CD8-positive, alpha-beta memory T cell (primary cell): ENCODE measurements around the gene LRRC27. TPM values are rescaled to one million over a fixed set of nuclear protein-coding genes. Genes with fewer than 3 reads are reported as not detected.

Experiments used
- CTCF ChIA-PET: fragments of 350-600 bp; sonication (Branson Sonifier 250); formaldehyde crosslinking; loops from one replicate; lab custom pipeline; 2021; ENCODE audit warnings: antibody characterized with exemption; lab: Charles Lee
- POLR2A ChIA-PET: fragments of 350-600 bp; sonication (Branson Sonifier 250); formaldehyde crosslinking; loops from one replicate; lab custom pipeline; 2021; ENCODE audit warnings: antibody characterized with exemption; lab: Charles Lee
- DNase-seq, 5 donors: peaks; one replicate each; pipeline versions ENCODE4 v3.0.0 to v3.0.0-alpha.2; 2020 to 2022; ENCODE audit warnings: mixed read lengths in 1 of 5
- H3K27ac ChIP-seq: one replicate; pipeline ENCODE4 v1.7.0; 2013; ENCODE audit warnings: low read depth, mild to moderate bottlenecking, low read length, moderate library complexity
- H3K27me3 ChIP-seq: 2 replicates; pipeline ENCODE4 v1.7.0; 2013; ENCODE audit warnings: low read length, mild to moderate bottlenecking; ENCODE audit not compliant: insufficient read depth, poor library complexity, severe bottlenecking
- H3K36me3 ChIP-seq: 2 replicates; pipeline ENCODE4 v1.7.0; 2013; ENCODE audit warnings: mild to moderate bottlenecking, low read length, moderate library complexity; ENCODE audit not compliant: insufficient read depth
- H3K4me1 ChIP-seq: 2 replicates; pipeline ENCODE4 v1.7.0; 2013; ENCODE audit warnings: mild to moderate bottlenecking, low read length, moderate library complexity; ENCODE audit not compliant: insufficient read depth
- H3K4me3 ChIP-seq: 2 replicates; pipeline ENCODE4 v1.7.0; 2013; ENCODE audit warnings: mild to moderate bottlenecking, low read length
- H3K9me3 ChIP-seq: 2 replicates; pipeline ENCODE4 v1.7.0; 2013; ENCODE audit warnings: mild to moderate bottlenecking, low read length
- H3K27ac Mint-ChIP-seq, 8 donors: one replicate each; pipeline ENCODE4 v1.8.0; 2020 to 2021; ENCODE audit warnings: mixed read lengths in 8 of 8, mild to moderate bottlenecking in 6 of 8, inconsistent platforms in 3 of 8, moderate library complexity in 3 of 8
- H3K27me3 Mint-ChIP-seq, 2 donors: one replicate each; pipeline ENCODE4 v1.8.0; 2020 to 2021; ENCODE audit warnings: mixed read lengths in 2 of 2, mild to moderate bottlenecking in 1 of 2, moderate library complexity in 1 of 2
- H3K36me3 Mint-ChIP-seq, 3 donors: one replicate each; pipeline ENCODE4 v1.8.0; 2020 to 2021; ENCODE audit warnings: mixed read lengths in 3 of 3, inconsistent platforms in 1 of 3, mild to moderate bottlenecking in 1 of 3
- H3K4me1 Mint-ChIP-seq, 3 donors: one replicate each; pipeline ENCODE4 v1.8.0; 2020 to 2021; ENCODE audit warnings: mixed read lengths in 3 of 3, inconsistent platforms in 1 of 3, mild to moderate bottlenecking in 1 of 3
- H3K4me3 Mint-ChIP-seq, 7 donors: one replicate each; pipeline ENCODE4 v1.8.0; 2020 to 2021; ENCODE audit warnings: mixed read lengths in 7 of 7, mild to moderate bottlenecking in 6 of 7, moderate library complexity in 4 of 7, inconsistent platforms in 2 of 7
- H3K9me3 Mint-ChIP-seq, 5 donors: one replicate each; pipeline ENCODE4 v1.8.0; 2020 to 2022; ENCODE audit warnings: mixed read lengths in 5 of 5, mild to moderate bottlenecking in 3 of 5, moderate library complexity in 2 of 5, inconsistent platforms in 1 of 5
- polyA plus RNA-seq: library from polyadenylated mRNA; unstranded; fragments of 300-500 nt; fragmentation: Illumina TruSeq; gene quantifications from one replicate; pipeline ENCODE4 v1.2.3, GENCODE V29; 2021
- total RNA-seq, 2 experiments: library from RNA; stranded (reverse); gene quantifications; one replicate each; pipeline ENCODE4 v1.2.3, GENCODE V29; 2021

The LRRC27 gene
- total and polyA plus RNA-seq, 3 experiments from 2014 or later: 1.8 to 5.7 (median 3.1) TPM

GRCh38 chr10:132361581-132362101 is 29.6 kb downstream of the LRRC27 start:
- Mint-ChIP-seq H3K4me1 (no peaks in the 10 kb centered on the region), H3K9me3 (no peaks in the 10 kb centered on the region), H3K27ac (peak overlapping the region in 1 of 8 donors; percentile 72), H3K27me3 (no peaks in the 10 kb centered on the region), H3K36me3 (peaks cover 0 to 3% (median 1%) of the 10 kb centered on the region in 3 donors), H3K4me3 (no peak overlapping the region)
- Histone ChIP-seq H3K9me3 (no peaks in the 10 kb centered on the region), H3K4me1 (no peaks in the 10 kb centered on the region), H3K36me3 (no peaks in the 10 kb centered on the region), H3K27me3 (no peaks in the 10 kb centered on the region), H3K4me3 (no peak overlapping the region), H3K27ac (no peak overlapping the region)
- CTCF ChIA-PET: interaction anchor here (0.6 to 1.8 kb wide), 4 partner anchors 8 to 138 kb away, joined by 3 to 6 read pairs (median 3); no protein-coding TSS in a partner anchor
- no peak for DNase-seq
- POLR2A ChIA-PET: no interaction called here

DNA sequence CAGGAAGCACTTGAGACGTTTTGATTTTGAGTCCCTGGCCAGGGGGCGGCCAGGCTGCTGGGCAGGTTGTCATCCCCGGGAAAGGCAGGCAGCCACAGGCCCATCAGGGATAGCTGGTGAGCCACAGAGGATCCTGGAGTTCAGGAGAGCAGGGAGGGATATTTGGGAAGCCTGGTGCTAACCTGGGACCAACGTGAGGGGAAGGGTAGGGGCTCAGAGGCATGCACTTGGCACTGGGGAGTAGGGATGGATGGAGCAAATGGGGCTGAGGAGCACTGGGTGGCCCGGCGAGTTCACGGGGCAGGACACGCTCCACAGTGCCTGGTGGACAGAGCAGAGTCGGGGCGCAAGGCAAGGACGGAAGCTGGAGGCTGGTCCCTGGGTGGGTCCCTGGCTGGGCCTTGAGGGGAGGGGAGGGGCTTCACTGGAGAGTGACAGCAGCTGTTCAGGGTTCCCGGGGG is 30.2 kb downstream of the LRRC27 start:
- H3K27ac ChIP-seq: no peak overlapping the region
- no peak for DNase-seq
- no peaks in the 10 kb centered on the region for H3K27me3 ChIP-seq
- Mint-ChIP-seq H3K9me3 (no peaks in the 10 kb centered on the region), H3K27me3 (no peaks in the 10 kb centered on the region), H3K27ac (no peak overlapping the region), H3K4me3 (no peak overlapping the region), H3K4me1 (no peaks in the 10 kb centered on the region), H3K36me3 (peaks cover 0 to 6% (median 3%) of the 10 kb centered on the region in 3 donors)
- H3K4me3 ChIP-seq: no peak overlapping the region
- H3K36me3 ChIP-seq: no peaks in the 10 kb centered on the region
- POLR2A ChIA-PET: no interaction called here
- CTCF ChIA-PET: interaction anchor here (1.7 to 1.8 kb wide), 2 partner anchors 9 to 139 kb away, joined by 3 to 6 read pairs; no protein-coding TSS in a partner anchor
- no peaks in the 10 kb centered on the region for H3K4me1 ChIP-seq
- H3K9me3 ChIP-seq: no peaks in the 10 kb centered on the region

GRCh38 chr10:132363376-132363775 is 31.4 kb downstream of the LRRC27 start:
- H3K27me3 Mint-ChIP-seq: no peaks in the 10 kb centered on the region
- no peaks in the 10 kb centered on the region for H3K36me3 ChIP-seq
- ChIA-PET CTCF (no interaction called here), POLR2A (no interaction called here)
- no peaks in the 10 kb centered on the region for H3K4me1 ChIP-seq
- H3K9me3 Mint-ChIP-seq: no peaks in the 10 kb centered on the region
- H3K9me3 ChIP-seq: no peaks in the 10 kb centered on the region
- H3K4me1 Mint-ChIP-seq: no peaks in the 10 kb centered on the region
- H3K4me3 ChIP-seq: no peak overlapping the region
- H3K27me3 ChIP-seq: no peaks in the 10 kb centered on the region
- no peak for DNase-seq
- no peak overlapping the region for H3K27ac ChIP-seq
- H3K4me3 Mint-ChIP-seq: no peak overlapping the region
- H3K27ac Mint-ChIP-seq: no peak overlapping the region
- H3K36me3 Mint-ChIP-seq: peaks cover 3 to 8% (median 4%) of the 10 kb centered on the region in 3 donors

- Histone ChIP-seq H3K36me3 (no peaks in the 10 kb centered on the region), H3K4me3 (no peak overlapping the region), H3K27ac (no peak overlapping the region), H3K4me1 (no peaks in the 10 kb centered on the region), H3K9me3 (no peaks in the 10 kb centered on the region), H3K27me3 (no peaks in the 10 kb centered on the region)
- no peaks in the 10 kb centered on the region for H3K9me3 Mint-ChIP-seq
- CTCF ChIA-PET: no interaction called here
- H3K4me1 Mint-ChIP-seq: no peaks in the 10 kb centered on the region
- H3K4me3 Mint-ChIP-seq: no peak overlapping the region
- H3K27ac Mint-ChIP-seq: peak overlapping the region in 1 of 8 donors; percentile 3
- POLR2A ChIA-PET: no interaction called here
- H3K36me3 Mint-ChIP-seq: peaks cover 7 to 8% (median 8%) of the 10 kb centered on the region in 3 donors
- H3K27me3 Mint-ChIP-seq: no peaks in the 10 kb centered on the region
- DNase-seq: no peak
These were observed 32.1 kb downstream of the LRRC27 start for GRCh38 chr10:132363921-132364593.

DNA sequence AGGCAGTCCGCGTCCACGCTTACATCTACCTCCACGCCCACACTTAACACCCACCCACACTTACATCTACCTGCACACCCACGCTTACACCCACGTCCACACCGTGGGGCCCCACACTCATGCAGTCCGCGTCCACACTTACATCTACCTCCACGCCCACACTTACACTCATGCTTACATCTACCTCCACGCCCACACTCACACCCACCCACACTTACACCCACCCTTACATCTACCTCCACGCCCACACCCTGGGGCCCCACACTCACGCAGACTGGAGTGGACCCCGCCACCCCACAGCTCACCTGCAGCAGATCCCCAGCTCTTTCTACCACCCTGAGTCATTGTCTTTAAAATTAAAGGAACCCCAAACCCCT is 32.6 kb downstream of the LRRC27 start:
- Mint-ChIP-seq H3K4me1 (no peaks in the 10 kb centered on the region), H3K27me3 (peaks cover 0 to 2% of the 10 kb centered on the region in 2 donors), H3K4me3 (no peak overlapping the region), H3K9me3 (no peaks in the 10 kb centered on the region), H3K27ac (peak overlapping the region in 2 of 8 donors; percentile 3 to 8), H3K36me3 (peaks cover 7 to 8% (median 8%) of the 10 kb centered on the region in 3 donors)
- POLR2A ChIA-PET: no interaction called here
- no peaks in the 10 kb centered on the region for H3K36me3 ChIP-seq
- no peaks in the 10 kb centered on the region for H3K4me1 ChIP-seq
- no peak overlapping the region for H3K4me3 ChIP-seq
- H3K9me3 ChIP-seq: no peaks in the 10 kb centered on the region
- CTCF ChIA-PET: no interaction called here
- DNase-seq: no peak
- H3K27ac ChIP-seq: no peak overlapping the region
- H3K27me3 ChIP-seq: no peaks in the 10 kb centered on the region

GRCh38 chr10:132365102-132365501 is 33.1 kb downstream of the LRRC27 start:
- Histone ChIP-seq H3K9me3 (no peaks in the 10 kb centered on the region), H3K4me1 (no peaks in the 10 kb centered on the region), H3K27ac (no peak overlapping the region), H3K27me3 (no peaks in the 10 kb centered on the region), H3K4me3 (no peak overlapping the region), H3K36me3 (no peaks in the 10 kb centered on the region)
- no peaks in the 10 kb centered on the region for H3K4me1 Mint-ChIP-seq
- ChIA-PET CTCF (no interaction called here), POLR2A (no interaction called here)
- peaks cover 7 to 8% (median 8%) of the 10 kb centered on the region in 3 donors for H3K36me3 Mint-ChIP-seq
- H3K9me3 Mint-ChIP-seq: no peaks in the 10 kb centered on the region
- no peak overlapping the region for H3K4me3 Mint-ChIP-seq
- H3K27me3 Mint-ChIP-seq: peaks cover 0 to 2% of the 10 kb centered on the region in 2 donors
- no peak overlapping the region for H3K27ac Mint-ChIP-seq
- no peak for DNase-seq

- POLR2A ChIA-PET: no interaction called here
- no peak overlapping the region for H3K27ac Mint-ChIP-seq
These were observed 34.0 kb downstream of the LRRC27 start for GRCh38 chr10:132366006-132366405.

GRCh38 chr10:132366499-132366898 is 34.5 kb downstream of the LRRC27 start:
- Histone ChIP-seq H3K4me3 (no peak overlapping the region), H3K4me1 (no peaks in the 10 kb centered on the region), H3K27ac (no peak overlapping the region), H3K9me3 (no peaks in the 10 kb centered on the region), H3K27me3 (no peaks in the 10 kb centered on the region), H3K36me3 (no peaks in the 10 kb centered on the region)
- Mint-ChIP-seq H3K4me3 (no peak overlapping the region), H3K27ac (no peak overlapping the region), H3K4me1 (no peaks in the 10 kb centered on the region), H3K27me3 (peaks cover 0 to 3% of the 10 kb centered on the region in 2 donors), H3K36me3 (peaks cover 5 to 8% (median 6%) of the 10 kb centered on the region in 3 donors), H3K9me3 (no peaks in the 10 kb centered on the region)
- DNase-seq: no peak
- ChIA-PET POLR2A (no interaction called here), CTCF (no interaction called here)

More at GRCh38 chr10:132366006-132366405, 34.0 kb downstream of the LRRC27 start:
- Mint-ChIP-seq H3K4me1 (no peaks in the 10 kb centered on the region), H3K4me3 (no peak overlapping the region), H3K9me3 (no peaks in the 10 kb centered on the region), H3K27me3 (peaks cover 0 to 3% of the 10 kb centered on the region in 2 donors), H3K36me3 (peaks cover 7 to 8% (median 8%) of the 10 kb centered on the region in 3 donors)
- Histone ChIP-seq H3K4me3 (no peak overlapping the region), H3K27ac (no peak overlapping the region), H3K9me3 (no peaks in the 10 kb centered on the region), H3K36me3 (no peaks in the 10 kb centered on the region), H3K4me1 (no peaks in the 10 kb centered on the region), H3K27me3 (no peaks in the 10 kb centered on the region)
- no peak for DNase-seq
- CTCF ChIA-PET: no interaction called here
